GM12872 (cell line): ENCODE measurements around the gene PTPRK.

Source experiments
- TF ChIP-seq, protein P1 (sequence below): IDR thresholded peaks from 3 replicates; pipeline ENCODE4 v1.5.1; 2011; ENCODE audit warnings: low read depth, mild to moderate bottlenecking, low read length, moderate library complexity; ENCODE audit not compliant: insufficient read depth

The PTPRK gene

DNA sequence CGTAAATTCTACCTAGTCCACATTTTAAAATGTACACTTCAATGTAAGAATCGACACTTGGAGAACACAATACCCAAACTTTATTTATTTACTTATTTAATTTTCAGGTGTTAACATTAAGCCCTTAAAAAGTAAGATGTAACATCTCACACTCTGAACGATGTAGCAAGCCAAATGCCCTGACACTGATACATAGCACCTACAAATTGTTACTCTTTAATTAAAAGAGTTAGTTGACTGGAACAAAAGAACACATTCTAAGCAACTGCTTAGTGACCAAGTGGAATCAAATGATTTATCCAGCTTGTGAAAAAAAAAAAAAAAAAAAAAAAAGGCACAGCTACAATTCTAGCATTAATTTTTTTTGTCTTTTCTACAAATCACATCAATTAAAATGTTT is 327.4 kb downstream of the PTPRK start:
- TF ChIP-seq, protein P1, sequence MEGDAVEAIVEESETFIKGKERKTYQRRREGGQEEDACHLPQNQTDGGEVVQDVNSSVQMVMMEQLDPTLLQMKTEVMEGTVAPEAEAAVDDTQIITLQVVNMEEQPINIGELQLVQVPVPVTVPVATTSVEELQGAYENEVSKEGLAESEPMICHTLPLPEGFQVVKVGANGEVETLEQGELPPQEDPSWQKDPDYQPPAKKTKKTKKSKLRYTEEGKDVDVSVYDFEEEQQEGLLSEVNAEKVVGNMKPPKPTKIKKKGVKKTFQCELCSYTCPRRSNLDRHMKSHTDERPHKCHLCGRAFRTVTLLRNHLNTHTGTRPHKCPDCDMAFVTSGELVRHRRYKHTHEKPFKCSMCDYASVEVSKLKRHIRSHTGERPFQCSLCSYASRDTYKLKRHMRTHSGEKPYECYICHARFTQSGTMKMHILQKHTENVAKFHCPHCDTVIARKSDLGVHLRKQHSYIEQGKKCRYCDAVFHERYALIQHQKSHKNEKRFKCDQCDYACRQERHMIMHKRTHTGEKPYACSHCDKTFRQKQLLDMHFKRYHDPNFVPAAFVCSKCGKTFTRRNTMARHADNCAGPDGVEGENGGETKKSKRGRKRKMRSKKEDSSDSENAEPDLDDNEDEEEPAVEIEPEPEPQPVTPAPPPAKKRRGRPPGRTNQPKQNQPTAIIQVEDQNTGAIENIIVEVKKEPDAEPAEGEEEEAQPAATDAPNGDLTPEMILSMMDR, result no peak

DNA sequence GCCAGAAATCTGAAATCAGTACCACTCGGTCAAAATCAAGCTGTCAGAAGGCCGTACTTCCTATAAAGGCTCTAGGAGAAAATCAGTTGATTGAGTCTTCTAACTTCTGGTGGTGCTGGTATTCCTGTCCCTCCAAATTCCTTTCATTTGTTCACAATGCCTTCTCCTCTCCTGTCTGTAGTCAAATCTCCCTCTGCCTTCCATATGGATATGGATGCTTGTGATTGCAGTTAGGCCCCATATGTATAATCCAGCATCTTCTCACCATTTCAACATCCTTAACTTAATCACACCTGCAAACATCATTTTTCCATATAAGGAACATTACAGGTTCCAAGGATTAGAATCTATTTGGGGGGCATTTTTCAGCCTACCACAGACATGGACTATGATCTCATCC is 331.7 kb downstream of the PTPRK start:
- TF ChIP-seq, protein P1, result no peak

DNA sequence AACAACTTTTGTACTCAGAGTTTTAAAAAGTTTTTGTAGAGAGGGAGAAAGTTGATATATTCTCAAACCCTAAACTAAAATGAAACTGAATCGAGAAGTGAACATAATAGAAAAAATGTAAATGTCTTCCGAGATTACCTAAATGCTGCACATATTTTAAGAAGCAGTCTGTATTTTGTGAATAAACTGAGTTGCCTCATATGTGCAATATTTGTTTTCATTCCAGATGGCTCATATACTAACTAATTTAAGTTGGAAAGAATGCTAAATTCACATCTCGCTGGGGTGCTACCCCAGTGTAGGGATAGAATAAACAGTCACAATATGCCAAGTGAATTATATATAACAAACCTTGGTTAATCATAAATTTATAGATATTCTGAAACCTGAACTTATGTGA is 333.7 kb downstream of the PTPRK start:
- TF ChIP-seq, protein P1, result no peak

DNA sequence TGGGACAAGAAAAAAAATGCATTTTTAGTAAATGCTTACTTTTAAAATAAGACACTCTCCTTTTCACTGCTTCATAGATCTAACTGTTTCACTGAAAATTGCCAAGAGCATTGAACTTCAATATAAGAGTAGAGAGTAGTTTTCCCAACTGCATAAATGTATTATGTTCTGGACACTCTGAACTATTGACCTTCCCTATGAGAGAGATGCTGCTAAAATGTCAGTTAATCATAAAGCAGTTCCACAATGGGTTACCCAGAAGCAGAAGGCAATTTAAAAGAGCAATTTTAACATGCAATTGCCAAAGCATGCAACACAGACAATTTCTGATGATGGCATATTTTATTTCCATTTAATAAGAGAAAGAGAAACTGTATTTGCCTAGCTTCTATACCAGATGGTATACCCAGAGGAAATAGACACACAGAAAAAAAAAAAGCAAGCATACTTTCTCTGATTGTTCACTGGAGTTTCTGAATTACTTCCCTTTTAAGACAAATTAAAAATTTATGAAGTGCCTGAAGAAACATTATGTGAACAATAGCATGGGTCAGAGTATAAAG is 340.4 kb downstream of the PTPRK start:
- TF ChIP-seq, protein P1, result no peak

DNA sequence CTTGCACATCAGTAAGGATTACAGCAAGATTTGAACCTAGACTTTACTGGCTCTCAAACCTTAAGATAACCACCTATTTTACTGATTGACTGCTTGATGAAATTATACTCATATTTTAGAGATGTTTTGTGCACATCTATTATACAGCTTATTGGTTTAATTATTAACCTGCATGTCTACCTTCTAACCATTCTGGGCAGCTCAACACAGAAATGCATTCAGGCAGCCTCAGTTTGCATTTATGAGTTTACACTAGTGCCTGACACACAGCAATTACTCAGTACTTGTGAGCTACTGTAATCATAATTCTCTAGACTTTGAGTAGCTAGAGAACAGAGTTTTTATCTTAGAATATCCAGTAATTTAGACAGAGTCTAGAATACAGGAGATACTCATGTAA is 345.7 kb downstream of the PTPRK start:
- TF ChIP-seq, protein P1, result no peak

DNA sequence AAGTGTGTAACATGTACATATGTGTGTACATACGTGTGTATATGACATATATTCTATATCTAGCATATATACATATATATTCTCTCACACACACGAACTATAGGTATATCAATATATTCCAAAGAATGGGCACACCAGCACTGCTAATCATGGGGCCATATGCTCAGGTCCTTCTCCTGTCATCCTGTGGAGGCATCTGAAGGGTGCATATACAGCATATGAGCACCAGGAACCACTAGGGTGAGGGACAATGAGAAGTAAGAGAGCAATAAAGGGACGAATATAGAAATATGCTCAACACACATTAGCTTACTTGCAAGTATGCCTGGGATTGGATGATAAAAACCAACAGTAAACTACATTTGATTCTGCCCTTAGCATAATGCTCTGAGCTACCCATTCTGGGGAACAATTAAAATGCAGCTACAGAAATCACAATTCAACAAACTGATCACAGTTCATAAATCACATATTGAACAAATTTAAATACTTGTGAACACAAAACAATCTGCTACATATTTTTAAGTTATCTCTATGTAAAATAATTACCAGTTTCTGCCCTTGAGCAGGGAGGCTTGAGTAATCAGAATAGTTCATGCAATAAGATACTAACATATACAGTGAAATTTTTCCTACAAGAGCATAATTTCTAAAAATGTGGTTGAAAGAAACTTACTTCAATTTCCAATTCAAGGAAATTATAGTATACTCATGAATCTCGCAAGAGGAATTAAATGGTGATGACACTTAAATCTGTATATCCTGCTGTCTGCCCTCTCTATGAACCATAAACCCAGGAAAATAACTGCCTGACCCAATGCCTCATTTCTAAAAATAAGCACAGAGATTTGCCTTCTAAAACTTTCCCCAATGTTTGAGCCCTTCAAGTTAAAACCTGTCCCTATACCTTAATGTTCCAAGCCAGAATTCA is 347.4 kb downstream of the PTPRK start:
- TF ChIP-seq, protein P1, result no peak

DNA sequence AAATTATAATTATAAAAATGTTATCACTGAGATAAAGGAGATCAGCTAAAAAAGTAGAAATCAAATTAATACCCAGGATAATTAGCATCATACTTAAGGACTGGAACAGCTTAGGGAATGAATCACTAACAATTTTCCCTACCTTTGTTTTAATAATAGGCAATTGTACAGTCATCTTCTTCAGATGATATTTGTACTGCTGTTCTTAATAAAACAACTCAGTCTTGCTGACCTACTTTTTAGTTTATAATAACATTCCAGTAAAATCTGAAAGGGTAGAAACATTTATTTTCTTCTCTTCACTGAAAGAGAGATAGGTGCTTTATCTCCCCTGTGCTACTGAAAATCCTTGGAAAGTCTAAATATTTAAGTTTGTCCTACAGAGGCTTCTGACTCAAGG is 348.3 kb downstream of the PTPRK start:
- TF ChIP-seq, protein P1, result no peak
